Caco-2 (cell line): ENCODE data around the gene KCNH8. TPM values are rescaled to one million over a fixed set of nuclear protein-coding genes. Genes with fewer than 3 reads are reported as not detected.
"Not testable (repeated sequence)": the region's sequence is repeated elsewhere in the genome, so short reads cannot be mapped to it uniquely, and the experiment has no call there.

Experiments used
- BruUV-seq: library from RNA; stranded (reverse); fragments of 400-500 nt; replicated peaks from 2 replicates; lab custom pipeline; 2021; lab: Mats Ljungman, UMichigan
- CTCF ChIA-PET: fragments of 300-600 bp; sonication (Branson Sonifier 250); formaldehyde crosslinking; loops from one replicate; lab custom pipeline; 2022; ENCODE audit warnings: antibody characterized with exemption; lab: Charles Lee
- POLR2A ChIA-PET: fragments of 300-600 bp; sonication (Branson Sonifier 250); formaldehyde crosslinking; loops from one replicate; lab custom pipeline; 2022; ENCODE audit warnings: antibody characterized with exemption; lab: Charles Lee
- DNase-seq, 2 experiments: peaks; one replicate each; pipeline versions ENCODE4 v3.0.0 to v3.0.0-alpha.2; 2020 to 2022
- H3K27me3 ChIP-seq: replicated peaks from 2 replicates; pipeline ENCODE4 v1.6.0; 2011; ENCODE audit warnings: low read length; ENCODE audit not compliant: control insufficient read depth, insufficient read depth
- H3K36me3 ChIP-seq: 2 replicates; pipeline ENCODE4 v1.5.1; 2011; ENCODE audit warnings: low read length; ENCODE audit not compliant: control insufficient read depth, insufficient read depth
- H3K4me1 ChIP-seq: fragments of 250-450 bp; sonication (Bioruptor Pico); 2 replicates; pipeline ENCODE4 v1.5.1; 2020; ENCODE audit warnings: mild to moderate bottlenecking
- H3K4me3 ChIP-seq: 2 replicates; pipeline ENCODE4 v1.5.1; 2011; ENCODE audit warnings: low read depth, mild to moderate bottlenecking, control low read depth, low read length
- H3K9me3 ChIP-seq: fragments of 250-450 bp; sonication (Bioruptor Pico); 2 replicates; pipeline ENCODE4 v1.5.1; 2020; ENCODE audit warnings: mild to moderate bottlenecking, moderate library complexity
- H3K27ac Mint-ChIP-seq: one replicate; pipeline ENCODE4 v1.8.0; 2022; ENCODE audit warnings: mixed read lengths; ENCODE audit not compliant: unreplicated experiment
- H3K27me3 Mint-ChIP-seq: one replicate; pipeline ENCODE4 v1.8.0; 2022; ENCODE audit warnings: mixed read lengths; ENCODE audit not compliant: insufficient read depth, unreplicated experiment
- H3K36me3 Mint-ChIP-seq: one replicate; pipeline ENCODE4 v1.8.0; 2022; ENCODE audit warnings: mild to moderate bottlenecking, mixed read lengths; ENCODE audit not compliant: insufficient read depth, unreplicated experiment
- H3K4me1 Mint-ChIP-seq: one replicate; pipeline ENCODE4 v1.8.0; 2022; ENCODE audit warnings: low read depth, mixed read lengths; ENCODE audit not compliant: unreplicated experiment
- H3K4me3 Mint-ChIP-seq: one replicate; pipeline ENCODE4 v1.8.0; 2022; ENCODE audit warnings: mild to moderate bottlenecking, moderate library complexity, mixed read lengths; ENCODE audit not compliant: unreplicated experiment
- H3K9me3 Mint-ChIP-seq: one replicate; pipeline ENCODE4 v1.8.0; 2022; ENCODE audit warnings: mixed read lengths; ENCODE audit not compliant: unreplicated experiment
- CTCF ChIP-seq, 2 experiments: fragments of 200-600 bp in 1 of 2; IDR thresholded peaks; 1 replicate in 1 of 2; 2 replicates in 1 of 2; pipeline versions ENCODE4 v1.5.1 to v1.8.0; 2011 to 2022; ENCODE audit warnings: antibody characterized with exemption in 1 of 2, control low read depth in 1 of 2, inconsistent platforms in 1 of 2, low read depth in 1 of 2, low read length in 1 of 2, mild to moderate bottlenecking in 1 of 2, moderate library complexity in 1 of 2; ENCODE audit not compliant: insufficient read depth in 1 of 2, severe bottlenecking in 1 of 2, unreplicated experiment in 1 of 2
- intact Hi-C: fragments of 100-400 bp; cut with micrococcal nuclease; formaldehyde crosslinking; loops from one replicate; pipeline ENCODE4 v1.10.0; 2022; ENCODE audit not compliant: unreplicated experiment
- total RNA-seq: library from RNA; stranded (reverse); gene quantifications from 2 replicates; pipeline ENCODE4 v1.2.3, GENCODE V29; 2022

KCNH8 gene
- total RNA-seq, 1 experiment from 2014 or later, result 0.07 TPM

GRCh38 chr3:19229086-19229485, 80.8 kb downstream of the KCNH8 start:
- Histone ChIP-seq H3K27me3 (no peaks in the 10 kb centered on the region), H3K4me3 (no peak overlapping the region), H3K36me3 (no peaks in the 10 kb centered on the region), H3K9me3 (no peaks in the 10 kb centered on the region), H3K4me1 (no peaks in the 10 kb centered on the region)
- no peak overlapping the region for H3K27ac Mint-ChIP-seq
- intact Hi-C loops, result no loop called here
- H3K4me3 Mint-ChIP-seq, result no peak overlapping the region
- ChIA-PET CTCF (no interaction called here), POLR2A (no interaction called here)
- no TSS peak for BruUV-seq
- H3K4me1 Mint-ChIP-seq, result no peaks in the 10 kb centered on the region
- no peaks in the 10 kb centered on the region for H3K9me3 Mint-ChIP-seq
- H3K27me3 Mint-ChIP-seq, result peaks cover 3% of the 10 kb centered on the region
- TF ChIP-seq CTCF (IDR thresholded peaks at IDR 0.05; ENCODE audit: insufficient read depth in 1 of 2, low read depth in 1 of 2, low read length in 1 of 2, severe bottlenecking in 1 of 2, unreplicated experiment in 1 of 2), result no peak
- no peaks in the 10 kb centered on the region for H3K36me3 Mint-ChIP-seq
- DNase-seq, result no peak

- H3K4me3 Mint-ChIP-seq, result not testable (repeated sequence)
These were observed 81.6 kb downstream of the KCNH8 start for GRCh38 chr3:19229881-19230280.

GRCh38 chr3:19231792-19232461, 83.6 kb downstream of the KCNH8 start:
- no peaks in the 10 kb centered on the region for H3K4me1 Mint-ChIP-seq
- no TSS peak for BruUV-seq
- Histone ChIP-seq H3K4me1 (no peaks in the 10 kb centered on the region), H3K36me3 (no peaks in the 10 kb centered on the region), H3K9me3 (no peaks in the 10 kb centered on the region; the same call in 1 of the 2 replicates), H3K27me3 (no peaks in the 10 kb centered on the region), H3K4me3 (no peak overlapping the region)
- peaks cover 3% of the 10 kb centered on the region for H3K27me3 Mint-ChIP-seq
- H3K9me3 Mint-ChIP-seq, result no peaks in the 10 kb centered on the region
- H3K4me3 Mint-ChIP-seq, result no peak overlapping the region
- no peak for TF ChIP-seq CTCF (IDR thresholded peaks at IDR 0.05; ENCODE audit: insufficient read depth in 1 of 2, low read depth in 1 of 2, low read length in 1 of 2, severe bottlenecking in 1 of 2, unreplicated experiment in 1 of 2)
- H3K36me3 Mint-ChIP-seq, result no peaks in the 10 kb centered on the region
- ChIA-PET CTCF (no interaction called here), POLR2A (no interaction called here)
- H3K27ac Mint-ChIP-seq, result no peak overlapping the region
- intact Hi-C loops, result no loop called here
- DNase-seq, result no peak

More at GRCh38 chr3:19229881-19230280, 81.6 kb downstream of the KCNH8 start:
- H3K36me3 ChIP-seq, CTCF ChIA-PET, H3K4me3 ChIP-seq, H3K27ac Mint-ChIP-seq, H3K9me3 ChIP-seq, H3K27me3 ChIP-seq, H3K9me3 Mint-ChIP-seq, intact Hi-C loops, BruUV-seq, H3K4me1 ChIP-seq, H3K4me1 Mint-ChIP-seq, H3K36me3 Mint-ChIP-seq, H3K27me3 Mint-ChIP-seq, POLR2A ChIA-PET, DNase-seq: not testable (repeated sequence)
